ENCODE measurements around the gene SLC35F3.

The SLC35F3 gene

DNA sequence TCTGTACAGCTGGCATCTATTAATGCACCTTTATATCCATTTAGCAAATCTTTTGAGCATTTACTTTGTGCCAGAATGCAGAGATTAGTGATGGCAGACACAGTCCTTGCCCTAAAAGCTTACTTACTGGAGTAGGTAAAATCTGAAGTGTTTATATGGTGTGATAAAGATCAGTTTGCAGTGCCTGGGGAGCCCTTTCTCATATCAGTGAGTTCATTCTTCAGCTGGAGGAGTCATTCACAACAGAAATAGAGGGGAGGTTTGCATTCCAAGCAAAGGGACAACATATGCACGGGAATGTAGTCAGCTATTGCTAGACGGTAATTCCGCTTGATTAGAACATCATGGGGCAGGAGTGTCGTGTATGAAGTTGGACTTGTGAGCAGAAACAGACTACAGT is 8.4 kb downstream of the SLC35F3 start:
- no peak for DNase-seq

DNA sequence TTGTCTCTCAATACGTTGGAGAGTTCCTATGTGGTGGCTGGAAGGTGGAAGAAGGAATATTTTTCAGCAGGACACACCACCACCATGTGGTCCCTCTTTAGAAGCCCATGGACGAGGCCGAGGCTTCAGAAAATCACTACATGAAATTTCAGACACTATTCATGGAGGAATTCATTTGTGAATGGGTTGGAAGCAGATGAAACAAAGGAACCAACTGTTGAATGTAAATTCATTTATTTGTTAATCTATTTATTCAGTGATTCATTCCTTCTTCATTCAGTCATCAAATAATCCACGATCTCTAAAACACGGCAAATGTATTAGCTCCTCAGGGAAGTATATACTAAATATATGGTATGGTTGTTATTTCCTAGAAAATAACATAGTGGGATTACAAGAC is 12.2 kb downstream of the SLC35F3 start:
- no peak for DNase-seq

DNA sequence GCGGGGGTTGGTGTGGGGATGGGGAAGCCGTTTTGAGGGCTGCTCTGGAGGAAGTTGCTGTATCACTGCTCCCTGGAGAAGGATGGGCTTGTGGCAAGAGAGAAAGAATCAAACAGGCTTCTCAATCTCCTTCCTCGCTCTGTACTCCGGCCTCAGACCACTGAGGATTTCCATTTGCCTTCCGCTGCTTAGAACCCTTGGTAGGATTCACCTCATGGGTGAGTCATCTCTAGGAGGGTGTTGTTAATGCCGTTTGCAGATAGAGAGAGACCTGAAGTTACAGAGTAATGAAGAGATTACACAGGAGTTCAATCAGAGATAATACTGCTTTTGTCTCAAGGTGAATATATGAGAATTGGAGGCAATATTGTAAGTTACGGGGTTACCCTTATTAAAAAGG is 15.3 kb downstream of the SLC35F3 start:
- no peak for DNase-seq

DNA sequence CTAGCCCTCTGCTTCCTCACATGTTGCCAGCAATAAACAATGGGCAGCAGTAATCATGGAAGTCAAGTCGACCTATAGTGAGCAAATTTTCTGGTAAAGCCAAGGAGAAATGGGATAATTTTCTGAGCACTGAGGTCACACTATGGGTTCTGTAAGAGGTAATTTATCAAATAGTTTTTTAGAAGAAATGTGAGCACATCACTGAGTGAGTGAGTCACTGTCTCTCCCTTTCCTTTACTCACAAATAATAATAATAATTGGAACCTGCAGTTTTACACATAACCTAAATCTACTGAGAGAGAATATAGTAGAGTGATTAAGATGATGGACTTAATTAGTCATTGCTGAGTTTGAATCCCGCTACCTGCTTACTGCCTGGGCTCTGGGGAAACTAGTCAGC is 23.6 kb downstream of the SLC35F3 start:
- DNase-seq = no peak

DNA sequence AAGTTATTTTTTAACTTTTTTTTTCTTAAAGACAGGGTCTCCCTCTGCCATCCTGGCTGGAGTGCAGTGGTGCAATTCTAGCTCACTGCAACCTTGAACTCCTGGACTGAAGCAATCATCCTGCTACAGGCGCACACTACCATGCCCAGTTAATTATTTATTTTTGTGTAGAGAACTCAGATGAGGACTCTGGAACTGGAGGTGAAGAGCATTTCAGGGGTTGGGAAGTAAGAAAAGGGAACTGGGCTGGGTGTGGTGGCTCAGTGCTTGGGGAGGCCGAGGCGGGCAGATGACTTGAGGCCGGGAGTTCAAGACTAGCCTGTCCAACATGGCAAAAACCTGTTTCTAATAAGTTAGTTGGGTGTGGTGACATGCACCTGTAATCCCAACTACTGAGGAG is 28.9 kb downstream of the SLC35F3 start:
- DNase-seq = no peak

DNA sequence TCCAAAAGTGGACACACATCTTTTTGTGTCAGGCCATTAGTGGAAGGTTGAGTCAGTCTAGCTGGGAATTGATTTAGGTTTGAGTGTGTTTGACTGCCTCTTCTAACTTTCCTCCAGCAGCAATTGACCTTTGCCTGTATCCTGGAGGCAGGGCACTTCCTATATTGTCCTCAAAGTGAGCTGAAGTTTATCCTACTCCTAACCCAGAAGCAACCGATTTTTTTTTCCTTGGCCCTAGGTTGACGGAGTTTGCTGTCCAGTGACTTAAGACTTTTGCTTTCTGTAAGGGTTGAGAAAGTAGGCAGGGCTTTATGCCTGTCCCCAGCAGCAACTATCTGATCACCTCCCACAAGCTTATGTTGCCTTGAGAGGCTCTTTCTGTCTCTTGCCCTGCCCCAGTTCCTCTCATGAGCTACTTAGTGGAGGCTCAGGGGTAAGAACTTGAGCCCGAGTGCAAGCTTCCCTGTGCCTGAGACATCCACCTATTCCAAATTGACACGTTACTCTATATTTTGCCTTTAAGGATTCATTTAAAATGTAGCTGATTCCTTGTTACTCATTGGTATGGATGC is 30.9 kb downstream of the SLC35F3 start:
- no peak for DNase-seq

DNA sequence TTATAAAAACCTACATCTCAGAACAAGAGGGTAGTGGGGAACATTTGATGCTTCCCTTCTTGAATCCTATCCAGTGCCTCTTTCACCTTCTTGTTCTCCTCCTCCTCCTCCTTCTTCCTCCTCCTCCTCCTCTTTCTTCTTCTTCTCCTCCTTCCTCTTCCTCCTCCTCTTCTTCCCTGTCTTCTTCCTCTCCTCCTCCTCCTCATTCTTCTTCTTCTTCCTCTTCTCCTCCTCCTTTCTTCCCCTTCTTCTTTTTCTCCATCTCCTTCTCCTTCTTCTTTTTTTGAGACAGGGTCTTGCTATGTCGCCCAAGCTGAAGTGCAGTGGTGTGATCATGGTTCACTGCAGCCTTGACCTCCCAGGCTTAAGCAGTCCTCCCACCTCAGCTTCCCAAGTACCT is 31.9 kb downstream of the SLC35F3 start:
- no peak for DNase-seq

DNA sequence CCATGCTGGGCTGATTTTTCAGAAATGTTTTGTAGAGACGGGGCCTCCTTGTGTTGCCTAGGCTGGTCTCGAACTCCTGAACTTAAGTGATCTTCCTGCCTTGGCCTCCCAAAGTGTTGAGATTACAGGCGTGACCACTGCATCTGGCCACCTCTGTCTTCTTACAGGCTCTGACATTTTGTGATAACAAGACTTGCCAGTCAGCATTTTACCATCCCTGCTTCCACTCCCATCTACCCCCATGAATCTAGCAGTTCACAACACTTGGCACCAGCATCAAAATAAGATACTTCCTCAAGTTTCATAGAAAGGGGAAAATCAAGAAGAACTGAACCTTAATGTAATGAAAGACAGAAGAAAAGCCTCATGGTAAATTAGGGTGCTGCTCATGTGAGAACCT is 32.4 kb downstream of the SLC35F3 start:
- no peak for DNase-seq

DNA sequence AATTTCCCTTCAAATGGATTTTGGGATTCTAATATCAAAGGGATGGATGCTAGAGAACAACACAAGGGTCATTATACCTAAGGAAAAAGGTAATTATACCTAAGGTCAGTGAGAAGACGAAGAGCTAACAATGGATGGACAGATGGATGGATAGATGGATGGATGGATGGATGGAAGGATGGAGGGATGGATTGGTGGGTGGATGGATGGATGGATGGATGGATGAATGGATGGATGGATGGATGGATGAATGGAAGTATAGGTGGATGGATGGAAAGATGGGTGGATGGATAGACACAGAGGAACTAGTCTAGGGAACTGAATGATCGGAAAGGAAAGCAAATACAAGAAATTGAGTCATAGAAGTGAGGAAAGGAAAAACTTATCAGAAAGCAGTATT is 34.0 kb downstream of the SLC35F3 start:
- DNase-seq = no peak

DNA sequence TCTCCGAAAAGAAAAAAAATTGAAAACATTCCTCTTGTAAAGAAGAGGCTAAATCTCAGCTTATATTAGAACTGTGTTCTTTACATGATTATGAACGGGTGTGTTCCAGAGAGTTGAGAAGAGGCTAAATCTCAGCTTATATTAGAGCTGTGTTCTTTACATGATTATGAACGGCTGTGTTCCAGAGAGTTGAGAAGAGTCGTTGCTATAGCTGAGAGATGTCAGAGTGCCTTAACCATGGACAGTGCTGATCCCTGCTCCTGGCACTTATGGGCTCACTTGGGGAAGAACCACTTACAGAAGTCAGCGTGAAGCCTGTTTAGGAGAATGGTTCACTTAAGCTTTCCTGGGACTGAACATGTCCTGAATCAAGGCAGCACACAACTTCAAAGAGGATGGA is 35.0 kb downstream of the SLC35F3 start:
- no peak for DNase-seq

DNA sequence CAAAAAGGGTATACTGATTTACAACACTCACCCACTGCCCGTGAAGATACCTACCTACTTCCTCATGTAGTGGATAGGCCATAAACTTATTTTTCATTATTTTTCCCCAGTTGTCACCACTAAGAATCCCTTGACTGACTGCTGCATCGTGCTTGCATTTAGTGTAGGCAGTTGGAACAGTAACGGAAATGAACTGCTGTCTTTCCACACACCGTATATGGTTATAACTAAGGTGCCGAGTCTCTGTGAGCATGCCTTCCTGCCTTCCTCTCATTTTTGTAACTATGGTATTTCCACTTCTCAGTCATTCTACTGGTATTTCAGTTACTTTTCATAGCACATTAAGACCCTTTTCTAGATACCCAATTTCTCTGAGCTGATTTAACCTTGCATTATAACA is 36.4 kb downstream of the SLC35F3 start:
- no peak for DNase-seq

DNA sequence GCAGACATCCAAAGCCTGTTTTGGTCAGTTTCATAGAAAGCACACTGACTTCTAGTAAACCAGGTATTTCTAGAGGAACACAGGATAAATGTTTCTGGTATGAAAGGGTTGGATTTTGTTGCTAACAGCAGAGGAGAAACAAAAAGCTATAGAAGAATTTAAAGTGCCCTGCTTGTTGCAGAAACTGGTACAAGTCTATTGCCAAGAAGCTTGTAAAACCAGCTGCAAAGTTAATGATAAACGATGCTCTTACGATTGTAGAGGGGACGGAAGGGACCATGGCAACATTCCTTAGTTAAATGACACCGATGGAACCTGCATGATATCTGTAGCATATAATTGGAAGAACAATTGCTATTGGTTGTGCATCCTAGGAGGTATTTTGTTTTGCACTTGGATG is 40.1 kb downstream of the SLC35F3 start:
- no peak for DNase-seq

DNA sequence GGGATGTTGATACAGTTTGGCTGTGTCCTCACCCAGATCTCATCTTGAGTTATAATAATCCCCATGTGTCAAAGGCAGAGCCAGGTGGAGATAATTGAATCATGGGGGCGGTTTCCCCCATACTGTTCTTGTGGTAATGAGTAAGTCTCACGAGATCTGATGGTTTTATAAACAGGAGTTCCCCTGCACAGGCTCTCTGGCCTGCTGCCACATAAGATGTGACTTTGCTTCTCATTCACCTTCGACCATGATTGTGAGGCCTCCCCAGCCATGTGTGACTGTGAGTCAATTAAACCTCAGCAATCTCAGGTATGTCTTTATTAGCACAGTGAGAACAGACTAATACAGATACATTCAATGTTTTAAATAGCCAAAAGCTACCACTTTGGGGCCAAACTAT is 41.1 kb downstream of the SLC35F3 start:
- no peak for DNase-seq

DNA sequence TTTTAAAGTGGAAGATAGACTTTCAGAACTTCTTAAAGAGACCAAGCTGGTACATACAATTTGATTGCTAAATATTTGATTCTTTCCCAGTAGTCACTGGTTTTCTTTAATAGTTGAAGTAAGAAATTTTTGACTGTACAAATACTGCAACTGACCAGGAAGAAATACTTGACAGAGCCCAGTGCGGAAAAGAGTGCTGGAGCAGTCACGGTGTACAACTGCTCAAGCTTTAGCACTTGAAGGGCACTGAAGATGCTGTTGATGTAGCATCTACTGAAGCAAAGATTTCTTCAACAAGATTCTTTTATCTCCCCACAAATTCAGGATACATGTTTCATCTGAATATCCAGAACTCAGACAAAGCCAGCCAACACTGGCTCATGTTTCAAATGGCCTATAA is 41.5 kb downstream of the SLC35F3 start:
- no peak for DNase-seq

DNA sequence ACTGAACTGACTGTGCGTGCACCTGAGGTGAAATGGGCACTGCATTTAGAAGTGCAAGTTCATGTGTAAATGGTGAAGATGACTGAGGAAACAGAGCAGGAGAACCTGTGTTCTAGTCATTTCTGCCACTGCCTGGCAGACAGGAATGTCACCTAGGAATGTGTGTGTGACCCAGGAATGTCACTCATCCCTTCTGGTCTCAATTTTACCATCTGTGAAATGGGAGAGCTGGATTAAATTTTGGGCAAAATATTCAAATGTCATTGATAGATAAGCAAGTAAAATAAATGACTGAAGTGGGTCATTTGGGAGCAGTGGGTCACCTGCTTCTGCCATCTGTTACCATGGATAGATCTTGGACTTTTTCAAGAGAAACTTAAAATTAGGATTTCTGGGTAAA is 42.2 kb downstream of the SLC35F3 start:
- DNase-seq = no peak

DNA sequence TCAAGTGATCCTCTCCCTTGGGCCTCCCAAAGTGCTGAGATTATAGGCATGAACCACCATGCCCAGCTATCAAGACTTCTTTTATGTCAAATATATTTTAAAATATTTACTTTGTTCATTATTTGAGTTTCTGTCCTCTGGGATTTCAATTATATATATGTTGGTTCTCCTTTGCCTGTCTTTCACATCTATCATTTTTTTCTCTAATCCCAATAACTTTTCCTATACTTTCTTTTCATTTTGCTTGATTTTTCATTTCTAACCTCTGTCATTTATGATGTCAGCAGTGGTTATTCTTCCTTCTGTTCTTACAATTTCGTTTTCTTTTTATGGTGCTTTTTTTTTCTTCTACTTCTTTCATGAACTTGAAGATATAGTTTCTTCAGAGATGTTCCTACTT is 47.3 kb downstream of the SLC35F3 start:
- no peak for DNase-seq

DNA sequence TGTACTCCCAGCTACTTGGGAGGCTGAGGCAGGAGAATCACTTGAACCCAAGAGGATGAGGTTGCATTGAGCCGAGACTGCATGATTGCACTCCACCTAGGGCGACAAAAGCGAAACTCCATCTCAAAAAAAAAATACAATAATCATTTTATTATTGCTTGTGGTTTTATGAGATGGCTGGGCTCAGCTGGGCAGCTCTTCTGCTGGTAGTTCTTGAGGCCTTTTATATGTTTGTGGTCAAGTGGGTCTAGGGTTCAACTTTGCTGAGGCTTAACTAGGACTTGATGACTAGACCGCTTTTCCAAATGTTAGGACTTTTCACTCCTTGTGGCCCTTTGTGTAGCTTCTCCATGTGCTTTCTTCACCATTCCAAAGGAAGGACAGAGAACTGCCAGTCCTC is 53.2 kb downstream of the SLC35F3 start:
- DNase-seq = no peak

DNA sequence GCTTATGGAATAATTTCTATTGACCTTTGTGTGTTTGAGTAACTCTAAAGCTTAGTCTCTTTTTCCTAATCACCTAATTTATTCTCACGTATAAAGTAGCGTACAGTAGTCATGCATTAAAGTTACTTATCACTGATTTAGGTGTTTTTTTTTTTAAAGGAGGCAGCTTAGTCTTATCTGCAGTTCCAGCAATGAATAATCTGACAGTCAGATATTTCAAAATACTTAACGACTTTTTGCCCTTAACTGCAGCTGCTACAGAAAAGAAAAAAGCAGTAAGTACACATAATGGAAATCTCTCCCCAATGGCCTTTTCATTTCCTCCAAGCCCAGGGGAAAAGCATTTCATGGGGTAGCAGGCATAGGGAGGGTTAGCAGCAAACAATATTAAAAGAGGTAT is 54.6 kb downstream of the SLC35F3 start:
- DNase-seq = no peak

DNA sequence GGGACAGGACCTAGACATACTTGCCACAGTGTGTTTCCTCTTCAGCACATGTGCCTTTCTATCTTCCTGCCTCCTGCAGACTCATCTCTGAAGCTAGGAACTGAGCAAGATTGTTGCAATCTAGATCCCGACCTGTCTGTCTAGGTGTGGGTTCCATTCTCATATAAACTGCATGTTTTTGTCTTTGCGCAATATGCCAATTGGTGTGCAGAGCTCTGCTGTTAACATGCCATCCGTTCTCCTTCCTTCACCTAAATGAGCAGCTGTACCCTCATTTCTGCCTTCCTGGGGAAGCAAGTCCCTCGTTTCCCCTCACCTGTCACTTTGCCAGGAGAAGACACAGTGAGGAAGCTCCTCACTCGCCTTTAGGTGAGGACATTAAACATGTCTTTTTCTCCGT is 55.5 kb downstream of the SLC35F3 start:
- DNase-seq = no peak

DNA sequence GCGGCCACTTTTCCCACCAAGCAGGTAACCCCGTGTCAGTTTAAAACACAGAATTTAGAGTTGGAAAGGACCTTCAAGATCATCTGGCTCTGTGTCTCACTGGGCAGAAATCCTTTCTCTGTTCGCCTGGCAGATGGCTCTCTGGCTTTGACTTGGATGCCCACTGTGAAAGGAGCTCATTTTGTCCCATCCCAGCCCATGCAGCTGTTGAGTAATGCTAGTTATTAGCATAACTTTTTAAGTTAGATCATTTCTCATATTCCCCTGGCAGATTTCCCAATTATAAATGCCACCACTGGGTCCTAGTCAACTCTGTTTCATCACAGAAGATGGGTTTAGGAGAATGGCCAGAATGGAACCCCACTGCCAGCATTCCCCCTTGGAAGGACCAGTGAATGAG is 55.9 kb downstream of the SLC35F3 start:
- DNase-seq = no peak

DNA sequence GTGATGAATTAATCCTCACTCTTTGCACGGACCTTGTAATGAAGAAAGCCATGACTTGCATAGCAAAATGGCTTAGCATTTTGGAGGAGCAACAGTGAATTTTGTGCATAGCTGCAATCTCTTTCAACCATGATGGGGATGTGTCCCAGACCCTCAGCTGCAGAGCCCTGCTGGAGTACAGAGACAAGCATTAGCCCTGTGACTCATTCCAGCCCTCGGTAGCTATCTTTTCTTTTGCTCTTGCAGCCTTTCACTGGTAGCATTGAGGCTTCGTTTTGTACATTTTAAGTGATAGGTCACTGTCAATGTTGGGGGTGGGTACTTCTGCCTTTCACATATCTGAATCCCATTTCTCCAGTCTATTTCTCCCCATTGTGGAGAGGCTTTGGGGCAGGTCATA is 58.4 kb downstream of the SLC35F3 start:
- no peak for DNase-seq

DNA sequence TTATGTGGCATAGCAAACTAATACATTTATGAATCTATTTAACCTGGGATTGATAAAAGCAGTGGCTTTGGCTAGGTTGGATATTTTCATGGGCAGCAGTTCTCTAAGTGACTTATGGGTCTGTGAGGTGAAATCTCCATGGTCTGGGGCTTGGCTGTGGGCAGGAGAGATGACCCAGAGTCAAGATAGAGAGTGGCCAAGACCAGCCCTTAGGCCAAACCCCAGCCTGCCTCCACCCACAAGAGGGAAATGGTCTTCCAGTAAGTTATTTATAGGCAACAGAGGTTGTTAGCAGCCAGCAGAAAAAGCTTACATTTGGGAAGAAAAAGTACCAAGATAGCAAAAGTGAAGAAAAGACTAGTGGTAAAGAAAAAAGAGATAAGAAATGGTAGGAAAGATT is 61.4 kb downstream of the SLC35F3 start:
- no peak for DNase-seq

DNA sequence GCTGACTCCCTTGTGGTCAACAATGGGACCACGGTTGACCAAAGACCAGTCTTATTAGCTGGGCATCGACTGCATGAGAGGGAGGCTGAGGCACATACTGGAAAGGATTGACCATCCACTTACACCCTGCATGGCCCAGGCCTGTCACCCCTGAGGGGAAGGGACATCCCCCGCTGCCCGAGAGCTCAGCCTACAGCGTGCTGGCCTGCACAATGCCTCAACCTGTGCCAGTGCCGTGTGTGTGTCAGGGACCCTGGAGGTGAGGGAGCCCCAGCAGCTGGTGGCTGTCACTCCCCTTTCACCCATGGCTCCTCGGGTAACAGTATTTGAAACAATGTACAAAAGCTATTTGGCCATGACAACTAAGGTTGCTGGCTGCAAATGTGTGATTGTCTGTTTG is 67.3 kb downstream of the SLC35F3 start:
- DNase-seq = no peak

DNA sequence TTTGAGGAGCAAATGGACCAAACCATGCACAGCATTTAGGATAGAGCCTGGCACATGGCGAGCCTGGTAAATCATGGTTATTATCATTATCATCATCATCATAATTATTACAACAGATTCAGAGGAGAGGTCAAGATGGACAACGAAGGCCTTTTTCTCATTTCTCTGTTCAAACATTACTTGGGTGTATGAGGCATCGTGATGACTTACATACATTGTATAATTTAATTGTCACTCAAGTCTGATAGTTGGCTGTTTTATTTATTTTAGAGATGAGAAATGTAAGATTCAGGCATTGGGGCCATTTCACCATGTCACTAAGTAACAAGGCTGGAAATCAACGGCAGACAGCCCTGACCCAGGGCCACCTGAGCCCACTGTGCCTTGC is 68.1 kb downstream of the SLC35F3 start:
- DNase-seq = no peak

DNA sequence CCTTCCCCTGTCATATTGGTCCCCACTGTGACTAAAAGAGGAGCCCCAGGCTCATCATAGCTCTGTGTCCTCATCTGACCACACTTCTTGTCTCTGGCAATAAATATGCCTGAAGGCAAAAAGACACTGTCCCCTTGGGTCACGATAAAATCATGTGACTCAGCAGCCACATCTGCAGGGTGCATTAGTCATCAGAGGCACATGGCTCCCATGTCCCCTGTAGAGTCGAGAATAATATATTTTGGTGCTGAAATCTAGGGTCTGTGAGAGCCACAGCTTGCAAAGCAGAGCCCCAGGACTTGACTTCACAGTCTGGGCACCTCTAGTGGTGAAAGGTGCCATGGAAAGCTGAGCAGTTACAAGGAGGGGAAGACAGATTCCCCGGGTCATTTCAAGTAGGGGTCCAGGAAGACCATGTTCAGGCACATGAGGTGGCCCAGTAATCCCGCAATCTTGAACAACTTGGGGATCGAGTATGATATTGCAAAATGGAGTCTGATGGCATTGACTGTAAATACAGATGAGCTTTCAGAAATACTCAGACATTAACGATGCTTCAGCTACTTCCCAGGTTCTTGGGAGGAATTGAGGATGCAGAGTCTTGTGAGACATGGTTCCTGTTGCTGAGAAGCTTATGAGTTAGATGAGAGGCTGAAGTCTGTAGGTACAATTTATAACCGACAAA is 68.6 kb downstream of the SLC35F3 start:
- no peak for DNase-seq

DNA sequence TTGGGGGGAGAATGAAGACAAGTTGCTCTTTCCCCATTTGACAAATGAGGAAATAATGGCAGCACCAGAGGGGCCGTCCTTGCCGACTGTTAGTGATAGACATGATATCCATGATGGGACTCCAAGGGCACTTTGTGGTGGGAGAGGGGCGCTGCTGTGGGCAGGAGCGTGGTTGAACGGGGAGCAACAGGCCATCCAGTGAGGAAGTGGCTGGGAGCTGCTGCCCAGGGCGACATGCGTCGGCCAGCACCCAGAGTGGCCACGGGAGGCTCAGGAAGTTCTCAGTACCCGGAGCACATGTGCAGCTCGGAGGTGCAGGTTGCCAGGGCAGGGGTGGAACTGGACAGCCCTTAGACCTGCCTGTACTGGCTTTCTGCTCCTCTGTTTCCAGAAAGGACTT is 71.0 kb downstream of the SLC35F3 start:
- DNase-seq = no peak

Measured in activated CD8-positive, alpha-beta memory T cell treated with anti-CD3 and anti-CD28 coated beads, Interleukin-2, amount 50 U/mL, for 4 hours (primary cell).